Neural progenitor cell (in vitro differentiated cells): Measurements from ENCODE around the gene OCEL1. TPM values are rescaled to one million over a fixed set of nuclear protein-coding genes. Genes with fewer than 3 reads are reported as not detected.
A peak's percentile ranks its signal among the peaks of the same experiment; 100 is the strongest.

Experiments
- DNase-seq: peaks from one replicate; pipeline ENCODE4 v3.0.0-alpha.2; 2016; ENCODE audit warnings: low spot score
- H2AFZ ChIP-seq: fragments of 200-600 bp; sonication (generic); replicated peaks from 2 replicates; pipeline ENCODE4 v1.6.1; 2016; ENCODE audit warnings: antibody characterized with exemption
- H3F3A ChIP-seq: fragments of 200-600 bp; sonication (generic); 2 replicates; pipeline ENCODE4 v1.6.1; 2016; ENCODE audit warnings: antibody characterized with exemption, low read depth
- H3K27ac ChIP-seq: fragments of 200-600 bp; sonication (generic); 2 replicates; pipeline ENCODE4 v1.5.1; 2016; ENCODE audit warnings: mild to moderate bottlenecking
- H3K27me3 ChIP-seq: fragments of 200-600 bp; sonication (generic); 2 replicates; pipeline ENCODE4 v1.6.1; 2016; ENCODE audit warnings: mild to moderate bottlenecking, moderate library complexity
- H3K36me3 ChIP-seq: fragments of 200-600 bp; sonication (generic); 2 replicates; pipeline ENCODE4 v1.5.1; 2016
- H3K4me1 ChIP-seq: fragments of 200-600 bp; sonication (generic); 2 replicates; pipeline ENCODE4 v1.6.1; 2016; ENCODE audit warnings: mixed run types
- H3K4me2 ChIP-seq: fragments of 200-600 bp; sonication (generic); 2 replicates; pipeline ENCODE4 v1.6.1; 2016
- H3K4me3 ChIP-seq: fragments of 200-600 bp; sonication (generic); 2 replicates; pipeline ENCODE4 v1.5.1; 2016
- H3K79me2 ChIP-seq: fragments of 200-600 bp; sonication (generic); 2 replicates; pipeline ENCODE4 v1.6.1; 2016; ENCODE audit warnings: low read depth
- H3K9ac ChIP-seq: fragments of 200-600 bp; sonication (generic); 2 replicates; pipeline ENCODE4 v1.6.1; 2016
- H3K9me3 ChIP-seq: fragments of 200-600 bp; sonication (generic); 2 replicates; pipeline ENCODE4 v1.5.1; 2016; ENCODE audit warnings: low read depth
- H4K20me1 ChIP-seq: fragments of 200-600 bp; sonication (generic); 2 replicates; pipeline ENCODE4 v1.6.1; 2016; ENCODE audit warnings: low read depth
- H3K27ac Mint-ChIP-seq: 3 replicates; pipeline ENCODE4 v1.8.0; 2021; ENCODE audit warnings: mixed read lengths
- H3K27me3 Mint-ChIP-seq: 2 replicates; pipeline ENCODE4 v1.8.0; 2022; ENCODE audit warnings: low read depth, mild to moderate bottlenecking, inconsistent platforms, moderate library complexity, mixed read lengths; ENCODE audit not compliant: insufficient read depth
- H3K36me3 Mint-ChIP-seq: 3 replicates; pipeline ENCODE4 v1.8.0; 2021; ENCODE audit warnings: mixed read lengths
- H3K4me1 Mint-ChIP-seq: 3 replicates; pipeline ENCODE4 v1.8.0; 2021; ENCODE audit warnings: mixed read lengths
- H3K4me3 Mint-ChIP-seq: 3 replicates; pipeline ENCODE4 v1.8.0; 2021; ENCODE audit warnings: mild to moderate bottlenecking, moderate library complexity, mixed read lengths
- H3K9me3 Mint-ChIP-seq: 3 replicates; pipeline ENCODE4 v1.8.0; 2020; ENCODE audit warnings: mixed read lengths
- CTCF ChIP-seq: fragments of 200-600 bp; sonication (generic); IDR thresholded peaks from 2 replicates; pipeline ENCODE4 v1.5.1; 2017; ENCODE audit warnings: antibody characterized with exemption, mild to moderate bottlenecking
- EZH2 ChIP-seq: fragments of 200-600 bp; sonication (generic); IDR thresholded peaks from 2 replicates; pipeline ENCODE4 v1.6.1; 2017; ENCODE audit warnings: antibody characterized with exemption, mild to moderate bottlenecking, moderate library complexity
- EZH2phosphoT487 ChIP-seq: fragments of 200-600 bp; sonication (generic); IDR thresholded peaks from 2 replicates; pipeline ENCODE4 v1.6.1; 2017; ENCODE audit warnings: antibody characterized with exemption
- total RNA-seq: library from RNA; depleted of rRNA; stranded (reverse); fragments of >200 nt; gene quantifications from 2 replicates; pipeline ENCODE4 v1.2.3, GENCODE V29; 2015; ENCODE audit warnings: low replicate concordance

The OCEL1 gene
- total RNA-seq, 1 donor from 2014 or later = 4.6 TPM

DNA sequence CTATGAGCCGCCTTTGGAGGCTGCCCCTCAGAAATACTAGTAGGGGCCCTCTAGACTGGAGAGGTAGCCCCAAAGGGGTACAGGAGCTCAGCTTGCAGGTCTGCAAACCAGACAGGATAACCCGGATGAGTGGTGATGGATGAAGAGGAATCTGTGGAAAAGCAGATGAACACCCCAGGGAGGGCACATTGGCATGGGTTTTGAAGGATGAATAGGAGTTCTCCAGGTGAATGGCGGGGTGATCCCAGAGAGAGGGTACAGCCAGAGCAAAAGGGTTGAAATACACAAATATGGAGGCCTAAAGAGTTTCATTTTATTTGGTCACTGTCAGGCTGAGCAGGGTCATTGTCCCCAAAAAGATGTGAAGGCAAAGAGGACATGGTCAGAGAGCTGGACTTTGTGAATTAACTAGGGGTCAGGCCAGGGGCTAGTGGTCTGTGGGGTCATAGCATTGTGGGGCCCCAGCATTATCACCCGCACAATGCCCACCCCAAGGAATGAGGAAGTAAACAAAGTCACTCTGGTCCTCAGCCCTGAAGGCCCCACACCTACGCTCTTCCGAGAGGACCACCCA is 14.9 kb downstream of the OCEL1 start:
- peak overlapping the region; percentile 57 for H3K27ac Mint-ChIP-seq
- peaks cover 38% of the 10 kb centered on the region for H3K4me1 Mint-ChIP-seq

DNA sequence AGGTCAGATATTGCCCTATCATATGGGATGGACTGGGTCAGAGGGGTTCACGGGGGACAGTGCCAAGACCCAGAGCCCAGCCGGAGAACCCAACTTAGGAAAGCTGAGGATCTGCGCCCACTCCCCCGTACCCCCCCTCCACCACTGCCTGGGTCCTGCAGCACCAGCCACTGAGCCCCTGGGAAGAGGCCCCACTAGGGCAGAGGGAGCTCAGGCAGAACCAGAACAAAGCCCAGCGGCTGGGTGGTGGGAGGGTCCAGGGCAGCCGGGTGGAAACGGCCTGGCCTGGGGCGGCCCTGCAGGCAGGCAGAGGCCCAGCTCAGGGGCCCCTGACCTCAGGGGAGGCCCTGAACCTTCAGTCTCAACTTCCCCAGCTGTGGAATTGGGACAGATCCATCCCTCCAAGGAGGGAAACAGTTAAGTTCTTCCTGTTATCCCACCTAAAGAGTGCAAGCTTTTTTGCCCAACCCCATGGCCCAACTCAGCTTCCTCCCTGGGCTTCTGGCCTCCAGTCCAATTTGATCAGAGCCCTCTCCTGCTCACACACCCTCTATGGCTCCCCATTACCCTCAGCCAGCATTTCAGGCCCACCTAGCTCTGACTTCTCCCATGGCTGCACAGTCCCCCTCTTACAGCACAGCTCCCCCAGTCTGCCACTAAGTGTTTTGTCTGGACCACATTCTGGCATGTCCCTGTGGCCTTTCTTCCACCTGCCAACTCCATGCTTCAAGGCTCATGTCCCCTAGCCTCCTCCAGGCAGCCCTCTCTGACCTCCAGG is 16.6 kb downstream of the OCEL1 start:
- no peak for TF ChIP-seq EZH2
- no peak for TF ChIP-seq EZH2phosphoT487
- no peak for TF ChIP-seq CTCF
- H4K20me1 ChIP-seq = peaks cover 49% of the 10 kb centered on the region
- H3F3A ChIP-seq = peaks cover 38% of the 10 kb centered on the region
- H2AFZ ChIP-seq = no peak overlapping the region
- no peak overlapping the region for H3K9ac ChIP-seq
- DNase-seq = no peak
- H3K4me1 ChIP-seq = peaks cover 17% of the 10 kb centered on the region
- peaks cover 5% of the 10 kb centered on the region for H3K36me3 Mint-ChIP-seq
- H3K27ac ChIP-seq = no peak overlapping the region
- H3K36me3 ChIP-seq = no peaks in the 10 kb centered on the region
- no peaks in the 10 kb centered on the region for H3K9me3 ChIP-seq
- no peak overlapping the region for H3K4me3 ChIP-seq
- peaks cover 10% of the 10 kb centered on the region for H3K27me3 Mint-ChIP-seq
- H3K27ac Mint-ChIP-seq = peak overlapping the region; percentile 46
- peaks cover 45% of the 10 kb centered on the region for H3K4me1 Mint-ChIP-seq
- no peaks in the 10 kb centered on the region for H3K27me3 ChIP-seq
- peaks cover 49% of the 10 kb centered on the region for H3K79me2 ChIP-seq
- peak overlapping the region; percentile 96 for H3K4me3 Mint-ChIP-seq
- peaks cover 2% of the 10 kb centered on the region for H3K9me3 Mint-ChIP-seq
- H3K4me2 ChIP-seq = peak overlapping the region; percentile 91

More for the DNA sequence above, 14.9 kb downstream of the OCEL1 start:
- H4K20me1 ChIP-seq = peaks cover 49% of the 10 kb centered on the region
- peaks cover 38% of the 10 kb centered on the region for H3F3A ChIP-seq
- Mint-ChIP-seq H3K4me3 (peak overlapping the region; percentile 70), H3K36me3 (peaks cover 5% of the 10 kb centered on the region), H3K27me3 (peaks cover 9% of the 10 kb centered on the region), H3K9me3 (no peaks in the 10 kb centered on the region)
- H3K4me2 ChIP-seq = no peak overlapping the region
- no peak overlapping the region for H2AFZ ChIP-seq
- no peak overlapping the region for H3K27ac ChIP-seq
- no peaks in the 10 kb centered on the region for H3K9me3 ChIP-seq
- no peak overlapping the region for H3K9ac ChIP-seq
- TF ChIP-seq CTCF = no peak
- TF ChIP-seq EZH2phosphoT487 = no peak
- TF ChIP-seq EZH2 = no peak
- H3K4me3 ChIP-seq = no peak overlapping the region
- H3K4me1 ChIP-seq = peaks cover 12% of the 10 kb centered on the region
- peaks cover 55% of the 10 kb centered on the region for H3K79me2 ChIP-seq
- no peaks in the 10 kb centered on the region for H3K27me3 ChIP-seq
- DNase-seq = no peak
- H3K36me3 ChIP-seq = no peaks in the 10 kb centered on the region

DNA sequence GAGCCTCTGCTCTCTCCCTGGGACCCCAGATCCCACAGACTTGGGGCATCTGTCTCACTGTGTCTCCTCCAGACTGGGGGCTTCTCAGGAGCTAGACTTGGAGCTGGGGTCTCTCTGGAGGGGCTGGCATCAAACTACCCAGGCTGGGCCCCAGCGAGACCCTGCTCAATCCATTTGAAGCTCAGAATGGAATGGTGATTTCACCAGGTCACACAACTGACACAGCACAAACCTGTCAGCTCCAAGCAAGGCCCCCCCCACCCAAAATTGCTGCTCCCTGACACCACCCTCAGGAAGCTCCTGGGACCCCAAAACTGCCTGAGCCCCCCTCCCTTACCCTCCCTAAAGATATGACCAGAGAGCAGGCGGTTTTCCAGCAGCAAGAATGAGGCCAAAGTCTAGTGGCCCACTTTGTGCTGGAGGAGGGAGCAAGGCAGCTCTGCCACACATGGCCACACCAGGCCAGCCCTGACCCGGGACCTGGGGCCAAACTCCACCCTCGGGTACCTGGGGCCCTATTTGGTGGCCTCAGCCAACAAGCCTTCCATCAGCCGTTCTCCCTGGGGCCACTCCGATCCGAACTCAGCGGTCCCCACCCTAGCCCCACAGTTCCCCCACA is 17.3 kb downstream of the OCEL1 start:
- no peaks in the 10 kb centered on the region for H3K9me3 ChIP-seq
- H3K27ac ChIP-seq = no peak overlapping the region
- peaks cover 10% of the 10 kb centered on the region for H3K27me3 Mint-ChIP-seq
- no peaks in the 10 kb centered on the region for H3K27me3 ChIP-seq
- peak overlapping the region; percentile 84 for H3K4me3 ChIP-seq
- H3K4me2 ChIP-seq = peak overlapping the region; percentile 91
- DNase-seq = no peak
- peaks cover 48% of the 10 kb centered on the region for H3K4me1 Mint-ChIP-seq
- peaks cover 38% of the 10 kb centered on the region for H3F3A ChIP-seq
- peaks cover 49% of the 10 kb centered on the region for H3K79me2 ChIP-seq
- peaks cover 2% of the 10 kb centered on the region for H3K9me3 Mint-ChIP-seq
- H3K4me1 ChIP-seq = peaks cover 24% of the 10 kb centered on the region
- TF ChIP-seq CTCF = no peak
- TF ChIP-seq EZH2phosphoT487 = no peak
- TF ChIP-seq EZH2 = no peak
- peak overlapping the region; percentile 96 for H3K4me3 Mint-ChIP-seq
- peaks cover 1% of the 10 kb centered on the region for H3K36me3 Mint-ChIP-seq
- H4K20me1 ChIP-seq = peaks cover 49% of the 10 kb centered on the region
- H3K36me3 ChIP-seq = no peaks in the 10 kb centered on the region
- no peak overlapping the region for H3K9ac ChIP-seq
- no peak overlapping the region for H2AFZ ChIP-seq
- H3K27ac Mint-ChIP-seq = no peak overlapping the region
